Effector memory CD4-positive, alpha-beta T cell (primary cell): Measurements from ENCODE around the gene GREM1.

Experiments
- DNase-seq, 3 donors: peaks; one replicate each; pipeline ENCODE4 v3.0.0-alpha.2; 2020
- H3K27ac ChIP-seq: 2 replicates; pipeline ENCODE4 v1.7.0; 2013; ENCODE audit warnings: mild to moderate bottlenecking, low read length, moderate library complexity; ENCODE audit not compliant: insufficient read depth, poor library complexity, severe bottlenecking
- H3K27me3 ChIP-seq: replicated peaks from 2 replicates; pipeline ENCODE4 v1.7.0; 2013; ENCODE audit warnings: mild to moderate bottlenecking, low read length; ENCODE audit not compliant: insufficient read depth, control insufficient read depth, poor library complexity, severe bottlenecking
- H3K36me3 ChIP-seq: 2 replicates; pipeline ENCODE4 v1.7.0; 2013; ENCODE audit warnings: mild to moderate bottlenecking, low read length, moderate library complexity; ENCODE audit not compliant: control insufficient read depth, insufficient read depth
- H3K4me1 ChIP-seq: 2 replicates; pipeline ENCODE4 v1.7.0; 2013; ENCODE audit warnings: low read length, mild to moderate bottlenecking; ENCODE audit not compliant: control insufficient read depth, insufficient read depth, poor library complexity, severe bottlenecking
- H3K4me3 ChIP-seq: 2 replicates; pipeline ENCODE4 v1.7.0; 2013; ENCODE audit warnings: low read length, low read depth, mild to moderate bottlenecking; ENCODE audit not compliant: insufficient read depth, poor library complexity, severe bottlenecking
- H3K9me3 ChIP-seq: 2 replicates; pipeline ENCODE4 v1.7.0; 2013; ENCODE audit warnings: mild to moderate bottlenecking, low read length, moderate library complexity; ENCODE audit not compliant: control insufficient read depth

The GREM1 gene

GRCh38 chr15:32778391-32779176 is 60.8 kb downstream of the GREM1 start:
- H3K4me1 ChIP-seq = no peaks in the 10 kb centered on the region
- no peaks in the 10 kb centered on the region for H3K27me3 ChIP-seq
- H3K36me3 ChIP-seq = peaks cover 3% of the 10 kb centered on the region
- H3K4me3 ChIP-seq = no peak overlapping the region
- no peak overlapping the region for H3K27ac ChIP-seq
- DNase-seq = no peak
- H3K9me3 ChIP-seq = no peaks in the 10 kb centered on the region

GRCh38 chr15:32781781-32782180 is 64.0 kb downstream of the GREM1 start:
- no peak for DNase-seq
- Histone ChIP-seq H3K27me3 (no peaks in the 10 kb centered on the region), H3K36me3 (peaks cover 3% of the 10 kb centered on the region), H3K27ac (no peak overlapping the region), H3K4me1 (no peaks in the 10 kb centered on the region), H3K4me3 (no peak overlapping the region), H3K9me3 (no peaks in the 10 kb centered on the region)

GRCh38 chr15:32784581-32784980 is 66.8 kb downstream of the GREM1 start:
- H3K36me3 ChIP-seq = peaks cover 3% of the 10 kb centered on the region
- no peak for DNase-seq
- no peaks in the 10 kb centered on the region for H3K27me3 ChIP-seq
- no peaks in the 10 kb centered on the region for H3K9me3 ChIP-seq
- no peak overlapping the region for H3K27ac ChIP-seq
- no peak overlapping the region for H3K4me3 ChIP-seq
- no peaks in the 10 kb centered on the region for H3K4me1 ChIP-seq

- Histone ChIP-seq H3K27me3 (no peaks in the 10 kb centered on the region), H3K9me3 (no peaks in the 10 kb centered on the region), H3K4me1 (no peaks in the 10 kb centered on the region), H3K36me3 (peaks cover 3% of the 10 kb centered on the region), H3K4me3 (no peak overlapping the region), H3K27ac (no peak overlapping the region)
- DNase-seq = no peak
These were observed 69.1 kb downstream of the GREM1 start for GRCh38 chr15:32786906-32787305.

GRCh38 chr15:32787949-32788348 is 70.1 kb downstream of the GREM1 start:
- Histone ChIP-seq H3K27ac (no peak overlapping the region), H3K27me3 (no peaks in the 10 kb centered on the region), H3K9me3 (no peaks in the 10 kb centered on the region), H3K36me3 (no peaks in the 10 kb centered on the region), H3K4me1 (no peaks in the 10 kb centered on the region), H3K4me3 (no peak overlapping the region)
- DNase-seq = no peak

GRCh38 chr15:32790352-32790999 is 72.7 kb downstream of the GREM1 start:
- Histone ChIP-seq H3K27ac (no peak overlapping the region), H3K27me3 (no peaks in the 10 kb centered on the region), H3K4me1 (no peaks in the 10 kb centered on the region), H3K9me3 (no peaks in the 10 kb centered on the region), H3K36me3 (no peaks in the 10 kb centered on the region), H3K4me3 (no peak overlapping the region)
- DNase-seq = no peak

- no peaks in the 10 kb centered on the region for H3K9me3 ChIP-seq
- no peaks in the 10 kb centered on the region for H3K4me1 ChIP-seq
- no peaks in the 10 kb centered on the region for H3K36me3 ChIP-seq
- H3K27me3 ChIP-seq = no peaks in the 10 kb centered on the region
- H3K4me3 ChIP-seq = no peak overlapping the region
- H3K27ac ChIP-seq = no peak overlapping the region
- DNase-seq = no peak
These were observed 74.6 kb downstream of the GREM1 start for GRCh38 chr15:32792436-32792835.
